PC-3 (cell line): Measurements from ENCODE around the gene MCF2L2. TPM values are rescaled to one million over a fixed set of nuclear protein-coding genes. Genes with fewer than 3 reads are reported as not detected.

Experiments
- ATAC-seq: fragments of 200-7000 bp; cut with Tn5 transposase; 2 replicates; pipeline ENCODE4 v1.9.1; 2020; ENCODE audit warnings: mild to moderate bottlenecking, moderate library complexity
- BruUV-seq: library from RNA; stranded (reverse); fragments of 400-500 nt; replicated peaks from 2 replicates; lab custom pipeline; 2021; lab: Mats Ljungman, UMichigan
- CTCF ChIA-PET: fragments of 300-600 bp; sonication (Branson Sonifier 250); formaldehyde crosslinking; loops from one replicate; lab custom pipeline; 2022; ENCODE audit warnings: antibody characterized with exemption; lab: Charles Lee
- POLR2A ChIA-PET: fragments of 300-600 bp; sonication (Branson Sonifier 250); formaldehyde crosslinking; loops from one replicate; lab custom pipeline; 2022; ENCODE audit warnings: antibody characterized with exemption; ENCODE audit not compliant: unreplicated experiment; lab: Charles Lee
- DNase-seq: peaks from one replicate; pipeline ENCODE4 v3.0.0-alpha.2; 2015
- H2AFZ ChIP-seq: fragments of 300-600 bp; sonication (generic); 2 replicates; pipeline ENCODE4 v1.6.0; 2016; ENCODE audit warnings: antibody characterized with exemption, low read length
- H3F3A ChIP-seq: fragments of 300-600 bp; sonication (generic); one replicate; pipeline ENCODE4 v1.6.0; 2017; ENCODE audit warnings: antibody characterized with exemption, low read length, control low read depth, mild to moderate bottlenecking; ENCODE audit not compliant: unreplicated experiment
- H3K27ac ChIP-seq: fragments of 300-600 bp; sonication (generic); 2 replicates; pipeline ENCODE4 v1.5.1; 2016; ENCODE audit warnings: mild to moderate bottlenecking, low read length
- H3K27me3 ChIP-seq: fragments of 300-600 bp; sonication (generic); 2 replicates; pipeline ENCODE4 v1.6.1; 2016; ENCODE audit warnings: low read length, mixed read lengths
- H3K36me3 ChIP-seq: fragments of 300-600 bp; sonication (generic); 2 replicates; pipeline ENCODE4 v1.6.1; 2016; ENCODE audit warnings: low read depth, mixed run types, low read length, mixed read lengths
- H3K4me1 ChIP-seq: fragments of 300-600 bp; sonication (generic); 2 replicates; pipeline ENCODE4 v1.5.1; 2016; ENCODE audit warnings: low read length; ENCODE audit not compliant: insufficient read depth
- H3K4me2 ChIP-seq: fragments of 300-600 bp; sonication (generic); 2 replicates; pipeline ENCODE4 v1.6.0; 2016; ENCODE audit warnings: low read length
- H3K4me3 ChIP-seq: fragments of 300-600 bp; sonication (generic); 2 replicates; pipeline ENCODE4 v1.5.1; 2016; ENCODE audit warnings: mild to moderate bottlenecking, low read length, mixed read lengths
- H3K79me2 ChIP-seq: fragments of 300-600 bp; sonication (generic); 2 replicates; pipeline ENCODE4 v1.6.1; 2017; ENCODE audit warnings: low read length, mixed read lengths
- H3K9ac ChIP-seq: fragments of 300-600 bp; sonication (generic); 2 replicates; pipeline ENCODE4 v1.6.0; 2016; ENCODE audit warnings: mild to moderate bottlenecking, low read length
- H3K9me2 ChIP-seq: fragments of 300-600 bp; sonication (generic); replicated peaks from 2 replicates; pipeline ENCODE4 v1.6.1; 2016; ENCODE audit warnings: mixed run types, low read length, mixed read lengths
- H3K9me3 ChIP-seq: fragments of 300-600 bp; sonication (generic); 2 replicates; pipeline ENCODE4 v1.6.1; 2016; ENCODE audit warnings: low read length, mixed read lengths
- H4K20me1 ChIP-seq: fragments of 300-600 bp; sonication (generic); 2 replicates; pipeline ENCODE4 v1.6.1; 2016; ENCODE audit warnings: low read length, mixed read lengths
- EZH2 ChIP-seq: fragments of 300-600 bp; sonication (generic); IDR thresholded peaks from one replicate; pipeline ENCODE4 v1.6.1; 2017; ENCODE audit warnings: antibody characterized with exemption, mild to moderate bottlenecking, low read length; ENCODE audit not compliant: unreplicated experiment
- EZH2phosphoT487 ChIP-seq: fragments of 300-600 bp; sonication (generic); IDR thresholded peaks from 2 replicates; pipeline ENCODE4 v1.6.1; 2018; ENCODE audit warnings: mild to moderate bottlenecking, antibody characterized with exemption, low read length, borderline replicate concordance
- intact Hi-C: fragments of 100-400 bp; cut with micrococcal nuclease; formaldehyde crosslinking; loops from 2 replicates; pipeline ENCODE4 v1.9.0; 2023
- total RNA-seq: library from RNA; depleted of rRNA; stranded (reverse); fragments of >200 nt; gene quantifications from 2 replicates; pipeline ENCODE4 v1.2.3, GENCODE V29; 2014
- TF ChIP-seq, protein P1 (sequence below): fragments of 300-600 bp; sonication (generic); conservative IDR thresholded peaks from 2 replicates; pipeline ENCODE4 v1.5.1; 2017; ENCODE audit warnings: antibody characterized with exemption, low read depth, mild to moderate bottlenecking, low read length

The MCF2L2 gene
- total RNA-seq, 1 experiment from 2014 or later = 3.6 TPM

DNA sequence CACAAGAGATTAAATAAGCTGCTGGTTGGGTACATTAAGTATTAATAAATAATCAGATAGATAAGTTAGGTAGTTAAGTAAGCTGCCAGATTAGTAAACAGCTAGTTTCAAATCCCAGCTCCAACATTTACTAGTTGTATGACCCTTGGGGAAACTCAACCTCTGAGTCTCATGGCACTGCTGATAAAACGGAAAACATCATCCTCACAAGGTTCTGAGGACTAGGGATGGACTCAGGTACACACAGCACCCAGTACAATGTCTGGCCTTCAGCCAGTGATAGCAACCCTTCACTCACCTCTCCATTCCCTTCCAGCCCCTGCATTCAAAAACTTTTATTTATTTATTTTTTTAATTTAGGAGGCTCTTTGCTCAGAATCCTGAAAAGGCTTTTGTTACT is 143.1 kb downstream of the MCF2L2 start:
- Histone ChIP-seq H3K36me3 (no peaks in the 10 kb centered on the region), H3K79me2 (peaks cover 4% of the 10 kb centered on the region; the same call in 1 of the 2 replicates), H3K9me3 (no peaks in the 10 kb centered on the region), H3K9ac (peak overlapping the region; percentile 81), H3K4me1 (peaks cover 46% of the 10 kb centered on the region), H3K9me2 (no peaks in the 10 kb centered on the region), H3K4me2 (peak overlapping the region; percentile 76), H3K27ac (peak overlapping the region; percentile 95), H4K20me1 (no peaks in the 10 kb centered on the region), H3K4me3 (peak overlapping the region; percentile 16; the same call in 1 of the 2 replicates), H2AFZ (no peak overlapping the region), H3K27me3 (no peaks in the 10 kb centered on the region), H3F3A (peaks cover 7% of the 10 kb centered on the region)
- TSS peak; percentile 91 for BruUV-seq
- ATAC-seq (no peak), DNase-seq (no peak)
- TF ChIP-seq EZH2phosphoT487 = no peak
- TF ChIP-seq EZH2 = no peak
- TF ChIP-seq, protein P1, sequence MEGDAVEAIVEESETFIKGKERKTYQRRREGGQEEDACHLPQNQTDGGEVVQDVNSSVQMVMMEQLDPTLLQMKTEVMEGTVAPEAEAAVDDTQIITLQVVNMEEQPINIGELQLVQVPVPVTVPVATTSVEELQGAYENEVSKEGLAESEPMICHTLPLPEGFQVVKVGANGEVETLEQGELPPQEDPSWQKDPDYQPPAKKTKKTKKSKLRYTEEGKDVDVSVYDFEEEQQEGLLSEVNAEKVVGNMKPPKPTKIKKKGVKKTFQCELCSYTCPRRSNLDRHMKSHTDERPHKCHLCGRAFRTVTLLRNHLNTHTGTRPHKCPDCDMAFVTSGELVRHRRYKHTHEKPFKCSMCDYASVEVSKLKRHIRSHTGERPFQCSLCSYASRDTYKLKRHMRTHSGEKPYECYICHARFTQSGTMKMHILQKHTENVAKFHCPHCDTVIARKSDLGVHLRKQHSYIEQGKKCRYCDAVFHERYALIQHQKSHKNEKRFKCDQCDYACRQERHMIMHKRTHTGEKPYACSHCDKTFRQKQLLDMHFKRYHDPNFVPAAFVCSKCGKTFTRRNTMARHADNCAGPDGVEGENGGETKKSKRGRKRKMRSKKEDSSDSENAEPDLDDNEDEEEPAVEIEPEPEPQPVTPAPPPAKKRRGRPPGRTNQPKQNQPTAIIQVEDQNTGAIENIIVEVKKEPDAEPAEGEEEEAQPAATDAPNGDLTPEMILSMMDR = no peak
- ChIA-PET CTCF (interaction anchor here (1.5 to 1.6 kb wide), 2 partner anchors 86 to 97 kb away, joined by 7 to 12 read pairs; no protein-coding TSS in a partner anchor), POLR2A (interaction anchor here (0.5 to 2.1 kb wide), 9 partner anchors 13 to 97 kb away, joined by 3 to 8 read pairs (median 4); no protein-coding TSS in a partner anchor)
- intact Hi-C loops = no loop called here

DNA sequence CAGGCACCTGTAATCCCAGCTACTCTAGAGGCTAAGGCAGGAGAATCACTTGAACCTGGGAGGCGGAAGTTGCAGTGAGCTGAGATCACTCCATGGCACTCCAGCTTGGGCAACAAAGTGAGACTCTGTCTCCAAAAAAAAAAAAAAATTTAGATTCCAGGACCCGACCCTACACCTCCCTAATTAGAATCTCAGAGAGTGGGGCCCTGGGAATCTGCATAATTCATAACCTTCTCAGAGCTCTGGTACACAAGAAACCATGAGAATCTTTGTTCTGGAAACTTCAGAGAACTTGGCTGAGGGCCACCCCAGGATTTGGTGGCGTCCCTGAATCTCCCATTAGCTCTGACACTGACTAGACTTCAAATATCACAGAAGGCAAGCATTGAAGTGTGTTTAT is 143.8 kb downstream of the MCF2L2 start:
- H3F3A ChIP-seq = peaks cover 7% of the 10 kb centered on the region
- POLR2A ChIA-PET = interaction anchor here (0.6 to 0.7 kb wide), 2 partner anchors 86 to 161 kb away, joined by 6 to 16 read pairs; no protein-coding TSS in a partner anchor
- intact Hi-C loops = no loop called here
- no peak for ATAC-seq
- peaks cover 4% of the 10 kb centered on the region; the same call in 1 of the 2 replicates for H3K79me2 ChIP-seq
- no peaks in the 10 kb centered on the region for H3K36me3 ChIP-seq
- CTCF ChIA-PET = interaction anchor here (1.6 kb wide), 1 partner anchor 98 kb away, joined by 7 read pairs; no protein-coding TSS in a partner anchor
- H3K9me3 ChIP-seq = no peaks in the 10 kb centered on the region
- BruUV-seq = no TSS peak
- H3K9me2 ChIP-seq = no peaks in the 10 kb centered on the region
- H3K4me3 ChIP-seq = no peak overlapping the region
- no peaks in the 10 kb centered on the region for H4K20me1 ChIP-seq
- TF ChIP-seq EZH2 (no peak), EZH2phosphoT487 (no peak)
- TF ChIP-seq, protein P1 = no peak
- H3K4me2 ChIP-seq = peak overlapping the region; percentile 76
- peak overlapping the region; percentile 95 for H3K27ac ChIP-seq
- no peak for DNase-seq
- no peaks in the 10 kb centered on the region for H3K27me3 ChIP-seq
- peak overlapping the region; percentile 81 for H3K9ac ChIP-seq
- H2AFZ ChIP-seq = no peak overlapping the region
- H3K4me1 ChIP-seq = peaks cover 47% of the 10 kb centered on the region

DNA sequence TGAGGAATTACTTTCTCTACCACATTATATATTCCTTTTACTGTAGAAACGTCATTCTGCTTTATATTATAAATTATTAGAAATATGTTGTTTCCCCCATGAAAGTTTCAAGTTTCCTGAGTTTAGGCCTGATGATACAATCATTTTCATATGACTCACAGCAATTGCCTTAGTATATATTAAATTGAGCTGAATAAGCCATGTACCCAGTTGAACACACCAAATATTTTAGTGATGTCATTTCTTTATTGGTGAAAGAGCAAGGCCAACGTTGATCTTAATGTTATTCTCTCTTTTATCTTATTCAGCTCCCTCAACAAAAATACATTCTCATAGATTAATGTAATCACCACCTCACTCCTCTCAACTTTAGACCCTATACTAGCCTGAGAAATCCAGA is 144.5 kb downstream of the MCF2L2 start:
- H3F3A ChIP-seq = peaks cover 7% of the 10 kb centered on the region
- peak overlapping the region; percentile 20; the same call in 1 of the 2 replicates for H3K4me2 ChIP-seq
- peak overlapping the region; percentile 95 for H3K27ac ChIP-seq
- ChIA-PET CTCF (no interaction called here), POLR2A (interaction anchor here (0.5 to 0.6 kb wide), 2 partner anchors 27 to 160 kb away, joined by 3 to 6 read pairs; no protein-coding TSS in a partner anchor)
- TF ChIP-seq EZH2phosphoT487 = no peak
- TF ChIP-seq, protein P1 = no peak
- peak overlapping the region; percentile 81 for H3K9ac ChIP-seq
- no peaks in the 10 kb centered on the region for H3K9me2 ChIP-seq
- H3K9me3 ChIP-seq = no peaks in the 10 kb centered on the region
- ATAC-seq (no peak), DNase-seq (peak; percentile 55)
- peaks cover 4% of the 10 kb centered on the region; the same call in 1 of the 2 replicates for H3K79me2 ChIP-seq
- intact Hi-C loops = no loop called here
- peaks cover 54% of the 10 kb centered on the region for H3K4me1 ChIP-seq
- no peak overlapping the region for H2AFZ ChIP-seq
- no peaks in the 10 kb centered on the region for H4K20me1 ChIP-seq
- no peaks in the 10 kb centered on the region for H3K36me3 ChIP-seq
- no peaks in the 10 kb centered on the region for H3K27me3 ChIP-seq
- no peak overlapping the region for H3K4me3 ChIP-seq
- no TSS peak for BruUV-seq
